Neural cell (in vitro differentiated cells): ENCODE results near the gene KIAA1614. TPM values are rescaled to one million over a fixed set of nuclear protein-coding genes. Genes with fewer than 3 reads are reported as not detected.

Source experiments
- H2AFZ ChIP-seq: fragments of 200-600, 300-800 bp; sonication (generic), shearing (Covaris generic); 2 replicates; pipeline ENCODE4 v1.6.0; 2014; ENCODE audit warnings: low read depth, mild to moderate bottlenecking, antibody characterized with exemption, low read length, moderate library complexity
- H3F3A ChIP-seq: fragments of 200-600 bp; shearing (Covaris generic); 2 replicates; pipeline ENCODE4 v1.6.1; 2016; ENCODE audit warnings: mild to moderate bottlenecking, moderate library complexity, mixed read lengths, antibody characterized with exemption, low read length; ENCODE audit not compliant: insufficient read depth, poor library complexity, severe bottlenecking
- H3K27ac ChIP-seq: fragments of 200-600, 300-800 bp; sonication (generic), shearing (Covaris generic); 2 replicates; pipeline ENCODE4 v1.5.1; 2014; ENCODE audit warnings: mild to moderate bottlenecking, low read length, moderate library complexity
- H3K27me3 ChIP-seq: fragments of 300-800, 200-600 bp; sonication (generic), shearing (Covaris generic); 2 replicates; pipeline ENCODE4 v1.6.0; 2014; ENCODE audit warnings: mild to moderate bottlenecking, low read depth, low read length, moderate library complexity; ENCODE audit not compliant: insufficient read depth
- H3K36me3 ChIP-seq: fragments of 300-800, 200-600 bp; sonication (generic), shearing (Covaris generic); 2 replicates; pipeline ENCODE4 v1.5.1; 2014; ENCODE audit warnings: mild to moderate bottlenecking, antibody characterized with exemption, low read length, moderate library complexity; ENCODE audit not compliant: insufficient read depth
- H3K4me2 ChIP-seq: fragments of 300-800, 200-600 bp; sonication (generic), shearing (Covaris generic); 2 replicates; pipeline ENCODE4 v1.6.0; 2014; ENCODE audit warnings: mild to moderate bottlenecking, low read length
- H3K4me3 ChIP-seq: fragments of 300-800, 200-600 bp; sonication (generic), shearing (Covaris generic); 2 replicates; pipeline ENCODE4 v1.5.1; 2014; ENCODE audit warnings: mild to moderate bottlenecking, low read length, moderate library complexity
- H3K79me2 ChIP-seq: fragments of 200-600 bp; shearing (Covaris generic); replicated peaks from 2 replicates; pipeline ENCODE4 v1.6.0; 2014; ENCODE audit warnings: mild to moderate bottlenecking, low read length, moderate library complexity; ENCODE audit not compliant: insufficient read depth
- H3K9ac ChIP-seq: fragments of 300-800, 200-600 bp; sonication (generic), shearing (Covaris generic); 2 replicates; pipeline ENCODE4 v1.6.1; 2016; ENCODE audit warnings: mild to moderate bottlenecking, low read length, mixed read lengths
- H3K9me2 ChIP-seq: fragments of 200-600 bp; shearing (Covaris generic); 2 replicates; pipeline ENCODE4 v1.6.1; 2016; ENCODE audit warnings: mild to moderate bottlenecking, low read length, mixed read lengths; ENCODE audit not compliant: insufficient read depth
- H3K9me3 ChIP-seq: fragments of 200-600, 300-800 bp; sonication (generic), shearing (Covaris generic); 2 replicates; pipeline ENCODE4 v1.6.1; 2016; ENCODE audit warnings: mild to moderate bottlenecking, mixed run types, low read length, moderate library complexity, mixed read lengths
- H4K20me1 ChIP-seq: fragments of 200-600 bp; shearing (Covaris generic); 2 replicates; pipeline ENCODE4 v1.6.1; 2016; ENCODE audit warnings: mild to moderate bottlenecking, mixed run types; ENCODE audit not compliant: insufficient read depth
- EP300 ChIP-seq: fragments of 450-650 bp; conservative IDR thresholded peaks from 2 replicates; pipeline ENCODE4 v1.6.1; 2014; ENCODE audit warnings: antibody characterized with exemption, mild to moderate bottlenecking, moderate library complexity; ENCODE audit not compliant: poor library complexity, severe bottlenecking
- EZH2 ChIP-seq: fragments of 200-600, 300-800 bp; shearing (Covaris generic), sonication (generic); IDR thresholded peaks from 2 replicates; pipeline ENCODE4 v1.6.1; 2014; ENCODE audit warnings: antibody characterized with exemption, low read length, borderline replicate concordance, mild to moderate bottlenecking; ENCODE audit not compliant: insufficient read depth, poor library complexity, severe bottlenecking
- MXI1 ChIP-seq: fragments of 450-650 bp; conservative IDR thresholded peaks from 2 replicates; pipeline ENCODE4 v1.6.1; 2014; ENCODE audit warnings: antibody characterized with exemption, mild to moderate bottlenecking; ENCODE audit not compliant: poor library complexity, severe bottlenecking
- POLR2AphosphoS5 ChIP-seq: IDR thresholded peaks from 2 replicates; pipeline ENCODE4 v1.6.1; 2012
- RAD21 ChIP-seq: fragments of 450-650 bp; conservative IDR thresholded peaks from 2 replicates; pipeline ENCODE4 v1.6.1; 2014; ENCODE audit warnings: antibody characterized with exemption, mild to moderate bottlenecking, moderate library complexity
- SMC3 ChIP-seq: fragments of 450-650 bp; conservative IDR thresholded peaks from 2 replicates; pipeline ENCODE4 v1.6.1; 2014; ENCODE audit warnings: antibody characterized with exemption, mild to moderate bottlenecking, moderate library complexity; ENCODE audit not compliant: poor library complexity
- TAF1 ChIP-seq: IDR thresholded peaks from 2 replicates; pipeline ENCODE4 v1.6.1; 2012; ENCODE audit warnings: low read depth
- polyA plus RNA-seq: library from polyadenylated mRNA; depleted of rRNA; stranded (reverse); fragments of >200 nt; gene quantifications from 2 replicates; pipeline ENCODE4 v1.2.3, GENCODE V29; 2014
- TF ChIP-seq, protein P1 (sequence below): IDR thresholded peaks from 2 replicates; pipeline ENCODE4 v1.6.1; 2012; ENCODE audit warnings: borderline replicate concordance
- TF ChIP-seq, protein P2 (sequence below): fragments of 450-650 bp; IDR thresholded peaks from 2 replicates; pipeline ENCODE4 v1.5.1; 2014; ENCODE audit warnings: antibody characterized with exemption, mild to moderate bottlenecking, moderate library complexity; ENCODE audit not compliant: poor library complexity, severe bottlenecking

KIAA1614 gene
- polyA plus RNA-seq, 1 donor from 2014 or later: 0.50 TPM

DNA sequence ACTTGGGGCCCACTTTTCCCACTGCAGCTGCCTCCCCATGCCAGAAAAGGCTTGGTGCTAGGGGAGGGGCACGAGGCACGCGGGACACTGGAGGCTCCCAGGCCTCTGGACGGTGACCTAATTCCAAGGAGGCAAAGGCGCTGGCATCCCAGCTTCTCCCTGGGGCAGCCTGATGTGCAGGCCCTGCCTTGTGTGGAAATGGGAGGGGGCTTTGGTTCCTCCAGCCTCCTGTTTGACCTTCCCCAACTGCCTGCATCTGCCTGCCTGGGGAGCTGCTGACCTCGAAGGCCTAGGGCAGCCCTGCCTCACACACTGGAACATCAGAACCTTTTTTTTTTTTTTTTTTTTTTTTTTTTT is 39.9 kb downstream of the KIAA1614 start:
- Histone ChIP-seq H3K4me3 (no peak overlapping the region), H3F3A (no peaks in the 10 kb centered on the region), H3K27ac (no peak overlapping the region)

DNA sequence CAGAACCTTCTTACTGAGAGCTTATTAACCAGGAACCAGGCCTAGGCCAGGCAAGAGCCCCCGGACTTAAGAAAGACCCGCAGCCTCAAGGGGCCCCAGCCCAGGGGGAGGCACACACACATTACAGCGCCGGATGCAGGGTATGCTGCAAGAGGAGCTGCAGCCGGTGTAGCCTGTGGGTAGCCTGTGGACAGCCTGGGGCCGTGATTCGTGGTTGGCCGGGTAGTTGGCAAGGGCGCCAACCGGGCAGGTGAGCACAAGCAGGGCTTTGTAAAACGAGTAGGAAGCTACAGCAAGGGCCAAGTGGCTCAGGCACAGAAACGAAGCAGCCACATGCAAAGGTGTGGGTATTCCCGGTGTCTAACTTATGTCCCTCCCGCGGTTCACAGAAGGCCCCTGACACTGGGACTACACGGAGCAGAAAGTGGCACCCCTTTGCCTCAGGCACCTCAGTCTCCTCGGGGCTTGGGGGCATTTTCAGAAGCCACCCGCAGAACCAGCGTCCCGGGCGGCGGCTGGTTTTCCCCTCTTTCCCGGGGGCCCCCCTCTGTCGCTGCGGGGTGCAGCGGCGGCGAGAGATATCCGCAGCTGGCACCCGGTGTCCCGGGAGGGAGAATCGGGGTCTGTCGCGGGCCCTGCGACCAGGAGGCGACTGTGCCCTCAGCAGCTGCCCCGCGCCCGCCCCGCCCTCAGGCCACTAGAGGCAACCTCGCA is 40.8 kb downstream of the KIAA1614 start:
- H3F3A ChIP-seq: no peaks in the 10 kb centered on the region
- no peak overlapping the region for H3K4me2 ChIP-seq
- H3K9me3 ChIP-seq: no peaks in the 10 kb centered on the region
- no peak overlapping the region for H3K9ac ChIP-seq
- no peaks in the 10 kb centered on the region for H3K9me2 ChIP-seq
- H3K36me3 ChIP-seq: no peaks in the 10 kb centered on the region
- H3K27me3 ChIP-seq: no peaks in the 10 kb centered on the region
- no peak overlapping the region for H3K4me3 ChIP-seq
- H3K27ac ChIP-seq: no peak overlapping the region
- H3K79me2 ChIP-seq: no peaks in the 10 kb centered on the region
- H2AFZ ChIP-seq: no peak overlapping the region
- H4K20me1 ChIP-seq: no peaks in the 10 kb centered on the region
- no peak for TF ChIP-seq MXI1
- TF ChIP-seq, protein P1, sequence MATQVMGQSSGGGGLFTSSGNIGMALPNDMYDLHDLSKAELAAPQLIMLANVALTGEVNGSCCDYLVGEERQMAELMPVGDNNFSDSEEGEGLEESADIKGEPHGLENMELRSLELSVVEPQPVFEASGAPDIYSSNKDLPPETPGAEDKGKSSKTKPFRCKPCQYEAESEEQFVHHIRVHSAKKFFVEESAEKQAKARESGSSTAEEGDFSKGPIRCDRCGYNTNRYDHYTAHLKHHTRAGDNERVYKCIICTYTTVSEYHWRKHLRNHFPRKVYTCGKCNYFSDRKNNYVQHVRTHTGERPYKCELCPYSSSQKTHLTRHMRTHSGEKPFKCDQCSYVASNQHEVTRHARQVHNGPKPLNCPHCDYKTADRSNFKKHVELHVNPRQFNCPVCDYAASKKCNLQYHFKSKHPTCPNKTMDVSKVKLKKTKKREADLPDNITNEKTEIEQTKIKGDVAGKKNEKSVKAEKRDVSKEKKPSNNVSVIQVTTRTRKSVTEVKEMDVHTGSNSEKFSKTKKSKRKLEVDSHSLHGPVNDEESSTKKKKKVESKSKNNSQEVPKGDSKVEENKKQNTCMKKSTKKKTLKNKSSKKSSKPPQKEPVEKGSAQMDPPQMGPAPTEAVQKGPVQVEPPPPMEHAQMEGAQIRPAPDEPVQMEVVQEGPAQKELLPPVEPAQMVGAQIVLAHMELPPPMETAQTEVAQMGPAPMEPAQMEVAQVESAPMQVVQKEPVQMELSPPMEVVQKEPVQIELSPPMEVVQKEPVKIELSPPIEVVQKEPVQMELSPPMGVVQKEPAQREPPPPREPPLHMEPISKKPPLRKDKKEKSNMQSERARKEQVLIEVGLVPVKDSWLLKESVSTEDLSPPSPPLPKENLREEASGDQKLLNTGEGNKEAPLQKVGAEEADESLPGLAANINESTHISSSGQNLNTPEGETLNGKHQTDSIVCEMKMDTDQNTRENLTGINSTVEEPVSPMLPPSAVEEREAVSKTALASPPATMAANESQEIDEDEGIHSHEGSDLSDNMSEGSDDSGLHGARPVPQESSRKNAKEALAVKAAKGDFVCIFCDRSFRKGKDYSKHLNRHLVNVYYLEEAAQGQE: no peak
- TF ChIP-seq EP300: no peak
- no peak for TF ChIP-seq POLR2AphosphoS5
- TF ChIP-seq, protein P2, sequence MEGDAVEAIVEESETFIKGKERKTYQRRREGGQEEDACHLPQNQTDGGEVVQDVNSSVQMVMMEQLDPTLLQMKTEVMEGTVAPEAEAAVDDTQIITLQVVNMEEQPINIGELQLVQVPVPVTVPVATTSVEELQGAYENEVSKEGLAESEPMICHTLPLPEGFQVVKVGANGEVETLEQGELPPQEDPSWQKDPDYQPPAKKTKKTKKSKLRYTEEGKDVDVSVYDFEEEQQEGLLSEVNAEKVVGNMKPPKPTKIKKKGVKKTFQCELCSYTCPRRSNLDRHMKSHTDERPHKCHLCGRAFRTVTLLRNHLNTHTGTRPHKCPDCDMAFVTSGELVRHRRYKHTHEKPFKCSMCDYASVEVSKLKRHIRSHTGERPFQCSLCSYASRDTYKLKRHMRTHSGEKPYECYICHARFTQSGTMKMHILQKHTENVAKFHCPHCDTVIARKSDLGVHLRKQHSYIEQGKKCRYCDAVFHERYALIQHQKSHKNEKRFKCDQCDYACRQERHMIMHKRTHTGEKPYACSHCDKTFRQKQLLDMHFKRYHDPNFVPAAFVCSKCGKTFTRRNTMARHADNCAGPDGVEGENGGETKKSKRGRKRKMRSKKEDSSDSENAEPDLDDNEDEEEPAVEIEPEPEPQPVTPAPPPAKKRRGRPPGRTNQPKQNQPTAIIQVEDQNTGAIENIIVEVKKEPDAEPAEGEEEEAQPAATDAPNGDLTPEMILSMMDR: no peak
- no peak for TF ChIP-seq RAD21
- TF ChIP-seq EZH2: no peak
- TF ChIP-seq TAF1: no peak
- TF ChIP-seq SMC3: no peak

More for the DNA sequence above, 39.9 kb downstream of the KIAA1614 start:
- Histone ChIP-seq H3K27me3 (no peaks in the 10 kb centered on the region), H3K79me2 (no peaks in the 10 kb centered on the region), H3K9ac (no peak overlapping the region), H3K4me2 (no peak overlapping the region), H3K9me3 (no peaks in the 10 kb centered on the region), H2AFZ (no peak overlapping the region), H3K36me3 (no peaks in the 10 kb centered on the region), H3K9me2 (no peaks in the 10 kb centered on the region), H4K20me1 (no peaks in the 10 kb centered on the region)
- TF ChIP-seq SMC3: no peak
- TF ChIP-seq EZH2: no peak
- no peak for TF ChIP-seq TAF1
- TF ChIP-seq POLR2AphosphoS5: no peak
- TF ChIP-seq, protein P2: no peak
- TF ChIP-seq, protein P1: no peak
- no peak for TF ChIP-seq EP300
- no peak for TF ChIP-seq RAD21
- no peak for TF ChIP-seq MXI1
